Right lobe of liver (tissue), 6 donors: ENCODE measurements around the gene SLC35A5. TPM values are rescaled to one million over a fixed set of nuclear protein-coding genes. Genes with fewer than 3 reads are reported as not detected.
"Not testable (repeated sequence)": the region's sequence is repeated elsewhere in the genome, so short reads cannot be mapped to it uniquely, and the experiment has no call there.

Source experiments
- ATAC-seq, 4 donors: fragments of 200-7000 bp; cut with Tn5 transposase; one replicate each; pipeline ENCODE4 v1.9.1; 2020; ENCODE audit warnings: mild to moderate bottlenecking in 4 of 4, moderate library complexity in 4 of 4
- DNase-seq, 3 donors: peaks; one replicate each; pipeline ENCODE4 v3.0.0-alpha.2; 2020
- H3K27ac ChIP-seq, 3 donors: fragments of 200-600 bp; one replicate each; pipeline ENCODE4 v1.8.0; 2022
- H3K27me3 ChIP-seq, 2 donors: fragments of 200-600 bp; one replicate each; pipeline ENCODE4 v1.8.0; 2022
- H3K36me3 ChIP-seq, 4 donors: fragments of 200-600 bp; sonication (generic) in 1 of 4; one replicate each; pipeline versions ENCODE4 v1.5.1 to v1.8.0; 2017 to 2022; ENCODE audit warnings: control low read depth in 1 of 4
- H3K4me1 ChIP-seq, 4 donors: fragments of 200-600 bp; sonication (generic) in 1 of 4; one replicate each; pipeline versions ENCODE4 v1.5.1 to v1.8.0; 2017 to 2022; ENCODE audit warnings: control low read depth in 1 of 4
- H3K4me3 ChIP-seq, 3 donors: fragments of 200-600 bp; one replicate each; pipeline ENCODE4 v1.8.0; 2022
- H3K9me3 ChIP-seq, 4 donors: fragments of 200-600 bp; sonication (generic) in 1 of 4; one replicate each; pipeline versions ENCODE4 v1.5.1 to v1.8.0; 2017 to 2022; ENCODE audit warnings: control low read depth in 1 of 4
- CTCF ChIP-seq, 4 donors: fragments of 200-600 bp in 3 of 4; fragments of 450-650 bp in 1 of 4; IDR thresholded peaks; one replicate each; pipeline versions ENCODE4 v1.5.1 to v1.8.0; 2016 to 2022; ENCODE audit warnings: antibody characterized with exemption in 4 of 4, mild to moderate bottlenecking in 2 of 4
- POLR2A ChIP-seq: fragments of 450-650 bp; IDR thresholded peaks from one replicate; pipeline ENCODE4 v1.6.1; 2017; ENCODE audit warnings: antibody characterized with exemption, mild to moderate bottlenecking
- WGBS: methylation state at CpG from one replicate; pipeline ENCODE4 v1.1.6; 2018; ENCODE audit warnings: low coverage, low lambda C conversion rate; ENCODE audit not compliant: insufficient coverage; ENCODE audit errors: missing lambda C conversion rate; 5-methylcytosine and 5-hydroxymethylcytosine counted together
- intact Hi-C, 2 donors: fragments of 100-400 bp; cut with DNase I; formaldehyde crosslinking; loops; one replicate each; pipeline versions ENCODE4 v1.11.2 to v1.14.1; 2022
- total RNA-seq, 6 experiments: library from RNA; depleted of rRNA in 2 of 6; stranded (reverse); fragments of >200 nt in 2 of 6; fragmentation: NEBNext Ultra II Directional in 3 of 6; extraction: Animal tissue kit (Norgen Biotek cat#: 25700) in 3 of 6; gene quantifications; one replicate each; pipeline versions ENCODE4 v1.1.0 to v1.2.4, GENCODE V29; 2016 to 2023
- donor health status: DM: no; HTN: yes; CAD: no.
- donor health status: DM: no; HTN: no; CAD: no.
- donor health status: DM: no; HTN: no; CAD: no.
- donor health status: DM: no; HTN: yes; CAD: no.
- donor health status: DM: no; HTN: yes; CAD: no.

The SLC35A5 gene
- total RNA-seq, 6 experiments from 2014 or later = 12.2 to 24.0 (median 17.7) TPM

GRCh38 chr3:112519424-112520001 is 42.3 kb upstream of the SLC35A5 start:
- no peaks in the 10 kb centered on the region for H3K36me3 ChIP-seq
- no peak overlapping the region for H3K27ac ChIP-seq
- H3K9me3 ChIP-seq = no peaks in the 10 kb centered on the region
- H3K27me3 ChIP-seq = no peaks in the 10 kb centered on the region
- no peak overlapping the region for H3K4me3 ChIP-seq
- ATAC-seq (peak; percentile 75 to 87 (median 77)), DNase-seq (no peak)
- intact Hi-C loops = no loop called here
- H3K4me1 ChIP-seq = no peaks in the 10 kb centered on the region
- 46% methylated on average over 2 of the region's 2 CpGs for WGBS
- TF ChIP-seq CTCF (IDR thresholded peaks at IDR 0.05) (peak; percentile 63 to 73 (median 65)), POLR2A (no peak)

GRCh38 chr3:112524127-112524526 is 37.7 kb upstream of the SLC35A5 start:
- H3K27ac ChIP-seq, H3K4me3 ChIP-seq, H3K9me3 ChIP-seq, H3K27me3 ChIP-seq, ATAC-seq, DNase-seq, H3K4me1 ChIP-seq, intact Hi-C loops: not testable (repeated sequence)
- H3K36me3 ChIP-seq = peaks cover 0 to 10% (median 3%) of the 10 kb centered on the region in 4 donors
- WGBS = 91% methylated on average over 5 of the region's 6 CpGs

- H3K9me3 ChIP-seq = no peaks in the 10 kb centered on the region
- ATAC-seq (no peak), DNase-seq (no peak)
- no peak overlapping the region for H3K4me3 ChIP-seq
- intact Hi-C loops = no loop called here
- TF ChIP-seq CTCF (IDR thresholded peaks at IDR 0.05) (no peak), POLR2A (no peak)
- peaks cover 0 to 54% (median 13%) of the 10 kb centered on the region in 4 donors for H3K36me3 ChIP-seq
- no peak overlapping the region for H3K27ac ChIP-seq
- no peaks in the 10 kb centered on the region for H3K27me3 ChIP-seq
- WGBS = 89% methylated on average over 3 of the region's 3 CpGs
- no peaks in the 10 kb centered on the region for H3K4me1 ChIP-seq
These were observed 31.3 kb upstream of the SLC35A5 start for GRCh38 chr3:112530573-112530972.

- Histone ChIP-seq H3K4me3 (no peak overlapping the region), H3K27me3 (no peaks in the 10 kb centered on the region), H3K4me1 (no peaks in the 10 kb centered on the region), H3K36me3 (peaks cover 0 to 61% (median 15%) of the 10 kb centered on the region in 4 donors), H3K27ac (no peak overlapping the region), H3K9me3 (no peaks in the 10 kb centered on the region)
- whole genome bisulfite sequencing = 0% methylated on average over 1 of the region's 1 CpG
- intact Hi-C loops = no loop called here
- DNase-seq (no peak), ATAC-seq (peak in 3 of 4 donors; percentile 26 to 53 (median 36))
- no peak for TF ChIP-seq POLR2A
- TF ChIP-seq CTCF (IDR thresholded peaks at IDR 0.05) = peak; percentile 39 to 53 (median 51)
These were observed 30.5 kb upstream of the SLC35A5 start for GRCh38 chr3:112531358-112531781.

- Histone ChIP-seq H3K9me3 (no peaks in the 10 kb centered on the region), H3K4me1 (no peaks in the 10 kb centered on the region), H3K27ac (no peak overlapping the region), H3K27me3 (no peaks in the 10 kb centered on the region), H3K4me3 (no peak overlapping the region), H3K36me3 (peaks cover 0 to 35% (median 11%) of the 10 kb centered on the region in 4 donors)
- ATAC-seq (no peak), DNase-seq (no peak)
- TF ChIP-seq CTCF (IDR thresholded peaks at IDR 0.05) (no peak), POLR2A (no peak)
- intact Hi-C loops = no loop called here
- WGBS = 91% methylated on average over 1 of the region's 1 CpG
These were observed 21.8 kb upstream of the SLC35A5 start for GRCh38 chr3:112539825-112540650.
